ENCODE measurements around the gene KXD1.

Gene KXD1

GRCh38 chr19:18618236-18618635 is 60.6 kb downstream of the KXD1 start:
- no peak for DNase-seq
